HepG2 (cell line): ENCODE results near the gene KLHL5. TPM values are rescaled to one million over a fixed set of nuclear protein-coding genes. Genes with fewer than 3 reads are reported as not detected.

Experiments used
- ATAC-seq: fragments of 200-7000 bp; cut with Tn5 transposase; 3 replicates; pipeline ENCODE4 v1.9.1; 2020; ENCODE audit warnings: mild to moderate bottlenecking, moderate library complexity
- BruUV-seq: library from RNA; stranded (reverse); fragments of 400-500 nt; replicated peaks from 2 replicates; lab custom pipeline; 2021; lab: Mats Ljungman, UMichigan
- CTCF ChIA-PET: fragments of 300-600 bp; formaldehyde crosslinking; extraction: SDS; loops from one replicate; lab custom pipeline; 2021; ENCODE audit warnings: low total read pairs, inconsistent platforms, low intra/inter-chr PET ratio; lab: Yijun Ruan, JAX
- POLR2A ChIA-PET: fragments of 350-600 bp; sonication (Branson Sonifier 250); formaldehyde crosslinking; loops from one replicate; lab custom pipeline; 2020; ENCODE audit warnings: antibody characterized with exemption, inconsistent platforms; lab: Yijun Ruan, JAX
- DNase-seq: peaks from one replicate; pipeline ENCODE4 v3.0.0-alpha.2; 2015; ENCODE audit warnings: low spot score
- FAIRE-seq: peaks from 3 replicates; lab custom pipeline; 2011; peaks lifted over from hg19 to GRCh38; lab: Jason Lieb, UNC
- H2AFZ ChIP-seq: one replicate; pipeline ENCODE4 v1.6.1; 2011; ENCODE audit warnings: low read length, inconsistent platforms
- H3K27ac ChIP-seq: fragments of 300-600 bp; 3 replicates; pipeline ENCODE4 v1.8.0; 2011; ENCODE audit warnings: mixed run types, mild to moderate bottlenecking, mixed read lengths, low read length, inconsistent platforms; ENCODE audit not compliant: insufficient read depth; ENCODE audit errors: extremely low read length
- H3K27me3 ChIP-seq, 2 experiments: fragments of 200-600 bp in 1 of 2; 2 replicates in 1 of 2; 3 replicates in 1 of 2; pipeline versions ENCODE4 v1.6.0 to v1.8.0; 2011; ENCODE audit warnings: low read length in 2 of 2, mild to moderate bottlenecking in 2 of 2, moderate library complexity in 2 of 2, inconsistent platforms in 1 of 2; ENCODE audit not compliant: insufficient read depth in 2 of 2, control insufficient read depth in 1 of 2
- H3K36me3 ChIP-seq, 2 experiments: fragments of 200-600 bp in 1 of 2; replicated peaks in 1 of 2; 2 replicates in 1 of 2; 3 replicates in 1 of 2; pipeline versions ENCODE4 v1.5.1 to v1.8.0; 2011; ENCODE audit warnings: low read length in 2 of 2, inconsistent platforms in 1 of 2; ENCODE audit not compliant: insufficient read depth in 2 of 2, control insufficient read depth in 1 of 2
- H3K4me1 ChIP-seq: 2 replicates; pipeline ENCODE4 v1.5.1; 2012; ENCODE audit warnings: low read length, inconsistent platforms; ENCODE audit not compliant: insufficient read depth
- H3K4me2 ChIP-seq: 2 replicates; pipeline ENCODE4 v1.6.0; 2011; ENCODE audit warnings: low read depth, low read length, inconsistent platforms
- H3K4me3 ChIP-seq, 3 experiments: fragments of 200-600 bp in 1 of 3; sonication (generic), shearing (Covaris generic) in 1 of 3; replicated peaks in 1 of 3; 2 replicates each; pipeline ENCODE4 v1.5.1; 2011 to 2016; ENCODE audit warnings: low read length in 3 of 3, inconsistent platforms in 2 of 3, low read depth in 2 of 3, mild to moderate bottlenecking in 2 of 3, control low read depth in 1 of 3, mixed read lengths in 1 of 3; ENCODE audit not compliant: insufficient read depth in 1 of 3
- H3K79me2 ChIP-seq: one replicate; pipeline ENCODE4 v1.6.1; 2011; ENCODE audit warnings: low read length, inconsistent platforms; ENCODE audit not compliant: insufficient read depth
- H3K9ac ChIP-seq: 2 replicates; pipeline ENCODE4 v1.6.0; 2011; ENCODE audit warnings: mild to moderate bottlenecking, low read depth, low read length, inconsistent platforms; ENCODE audit not compliant: insufficient read depth
- H3K9me3 ChIP-seq: 2 replicates; pipeline ENCODE4 v1.5.1; 2012; ENCODE audit warnings: mild to moderate bottlenecking, low read length
- H4K20me1 ChIP-seq: 2 replicates; pipeline ENCODE4 v1.6.0; 2011; ENCODE audit warnings: inconsistent platforms, mild to moderate bottlenecking, low read length, moderate library complexity; ENCODE audit not compliant: insufficient read depth
- ARID2 ChIP-seq: sonication (generic); formaldehyde crosslinking; IDR thresholded peaks from 2 replicates; pipeline ENCODE4 v1.8.1; 2022; ENCODE audit warnings: mild to moderate bottlenecking, missing genetic modification reagents, borderline replicate concordance
- ARID3A ChIP-seq: IDR thresholded peaks from 2 replicates; pipeline ENCODE4 v1.6.1; 2012; ENCODE audit warnings: low read depth, low read length, improper control_type of control experiment
- CCAR2 ChIP-seq: fragments of 200-400 bp; formaldehyde crosslinking; optimal IDR thresholded peaks from 2 replicates; pipeline ENCODE3; 2018; ENCODE audit warnings: low read depth, mild to moderate bottlenecking, low read length, moderate library complexity
- DDIT3 ChIP-seq: sonication (generic); formaldehyde crosslinking; IDR thresholded peaks from 2 replicates; pipeline ENCODE4 v1.4.0; 2020; ENCODE audit warnings: mild to moderate bottlenecking, missing genetic modification reagents
- ETV6 ChIP-seq: sonication (generic); formaldehyde crosslinking; conservative IDR thresholded peaks from 2 replicates; pipeline ENCODE4 v1.4.0; 2020; ENCODE audit warnings: missing genetic modification reagents
- FOXM1 ChIP-seq: sonication (generic); formaldehyde crosslinking; IDR thresholded peaks from 2 replicates; pipeline ENCODE4 v1.5.0; 2020; ENCODE audit warnings: missing genetic modification reagents
- HMGA1 ChIP-seq: sonication (generic); formaldehyde crosslinking; conservative IDR thresholded peaks from 2 replicates; pipeline ENCODE4 v1.4.0; 2020; ENCODE audit warnings: missing genetic modification reagents
- KMT2A ChIP-seq: sonication (generic); formaldehyde crosslinking; IDR thresholded peaks from 2 replicates; pipeline ENCODE4 v1.4.0; 2020; ENCODE audit warnings: missing genetic modification reagents
- PLSCR1 ChIP-seq: sonication (generic); formaldehyde crosslinking; IDR thresholded peaks from 2 replicates; pipeline ENCODE4 v1.5.0; 2020; ENCODE audit warnings: missing genetic modification reagents, mild to moderate bottlenecking, borderline replicate concordance
- ZBTB8A ChIP-seq: sonication (generic); formaldehyde crosslinking; IDR thresholded peaks from 2 replicates; pipeline ENCODE4 v1.4.0; 2020; ENCODE audit warnings: mild to moderate bottlenecking, low read depth, missing genetic modification reagents, borderline replicate concordance
- ZFP1 ChIP-seq: IDR thresholded peaks from 2 replicates; pipeline ENCODE4 v1.6.1; 2016
- ZFP37 ChIP-seq: sonication (generic); formaldehyde crosslinking; IDR thresholded peaks from 2 replicates; pipeline ENCODE4 v1.4.0; 2020; ENCODE audit warnings: missing genetic modification reagents, borderline replicate concordance
- ZFP62 ChIP-seq: sonication (generic); formaldehyde crosslinking; IDR thresholded peaks from 2 replicates; pipeline ENCODE4 v1.4.0; 2020; ENCODE audit warnings: missing genetic modification reagents
- ZNF317 ChIP-seq: sonication (generic); formaldehyde crosslinking; IDR thresholded peaks from 2 replicates; pipeline ENCODE4 v1.5.0; 2020; ENCODE audit warnings: mild to moderate bottlenecking, missing genetic modification reagents
- ZNF768 ChIP-seq: sonication (generic); formaldehyde crosslinking; IDR thresholded peaks from 2 replicates; pipeline ENCODE4 v1.4.0; 2020; ENCODE audit warnings: missing genetic modification reagents
- WGBS: methylation state at CpG from one replicate; pipeline ENCODE4 v1.1.6; 2017; ENCODE audit warnings: low lambda C conversion rate; 5-methylcytosine and 5-hydroxymethylcytosine counted together
- in situ Hi-C: cut with HindIII; loops from 2 replicates; pipeline ENCODE4 v1.10.0; 2017; ENCODE audit warnings: low pct_unique_long_range_greater_than_20kb; ENCODE audit not compliant: extremely low pct_ligation_motif_present
- intact Hi-C: fragments of 100-400 bp; cut with micrococcal nuclease; formaldehyde crosslinking; loops from one replicate; pipeline ENCODE4 v1.10.0; 2022; ENCODE audit not compliant: unreplicated experiment
- polyA plus RNA-seq, 8 experiments: library from polyadenylated mRNA; depleted of rRNA in 3 of 8; stranded (reverse) in 7 of 8; unstranded in 1 of 8; fragments of >200 nt; fragmentation: Illumina TruSeq in 4 of 8; extraction: Trizol in 4 of 8; gene quantifications; 2 replicates each; pipeline versions ENCODE4 v1.2.1 to v1.2.3, GENCODE V29; 2011 to 2016; ENCODE audit warnings: low read depth in 4 of 8, missing spikeins in 1 of 8, mixed read lengths in 1 of 8; ENCODE audit not compliant: insufficient read depth in 1 of 8
- total RNA-seq, 5 experiments: library from RNA; depleted of rRNA; stranded (reverse); fragments of >200 nt; fragmentation: Illumina TruSeq; extraction: Trizol; gene quantifications; 2 replicates each; pipeline ENCODE4 v1.2.3, GENCODE V29; 2016; ENCODE audit warnings: low read depth in 1 of 5

The KLHL5 gene
- total and polyA plus RNA-seq, 2 of the 13 experiments (the other 11 are each of a cell fraction or from before 2014, with no cell fraction given), result 36.2 to 38.7 TPM

GRCh38 chr4:39037491-39037825 is 24.6 kb upstream of the KLHL5 start (continued):
- no peak for TF ChIP-seq ETV6 (CRISPR knock-in tag)
- no peak for TF ChIP-seq ARID2 (CRISPR knock-in tag)
- TF ChIP-seq ZNF317, result no peak
- TF ChIP-seq DDIT3 (CRISPR knock-in tag), result no peak
- TF ChIP-seq ZBTB8A (CRISPR knock-in tag), result no peak

- Histone ChIP-seq H2AFZ (no peak overlapping the region), H3K4me3 (no peak overlapping the region), H3K9ac (no peak overlapping the region), H4K20me1 (no peaks in the 10 kb centered on the region), H3K4me1 (peaks cover 47% of the 10 kb centered on the region), H3K27me3 (no peaks in the 10 kb centered on the region), H3K9me3 (no peaks in the 10 kb centered on the region), H3K27ac (no peak overlapping the region), H3K79me2 (no peaks in the 10 kb centered on the region), H3K4me2 (no peak overlapping the region), H3K36me3 (no peaks in the 10 kb centered on the region)
- POLR2A ChIA-PET, result no interaction called here
- CTCF ChIA-PET, result no interaction called here
- TF ChIP-seq ZFP1, result no peak
- TF ChIP-seq ARID2 (CRISPR knock-in tag), result no peak
- no peak for TF ChIP-seq ARID3A
- no peak for TF ChIP-seq CCAR2
- no peak for TF ChIP-seq FOXM1 (CRISPR knock-in tag)
- no peak for TF ChIP-seq ZNF768 (CRISPR knock-in tag)
- no peak for TF ChIP-seq ZFP37 (CRISPR knock-in tag)
- no peak for TF ChIP-seq KMT2A (CRISPR knock-in tag)
- no peak for TF ChIP-seq HMGA1 (CRISPR knock-in tag)
- TF ChIP-seq PLSCR1 (CRISPR knock-in tag), result no peak
- TF ChIP-seq ZFP62 (CRISPR knock-in tag), result no peak
- ATAC-seq (no peak), FAIRE-seq (no peak), DNase-seq (no peak)
- no TSS peak for BruUV-seq
- intact Hi-C loops, result no loop called here
- 62% methylated on average over 3 of the region's 3 CpGs for WGBS
- in situ Hi-C loops, result no loop called here
Measured at GRCh38 chr4:39037941-39038340, 24.1 kb upstream of the KLHL5 start.
